ENCODE results near the gene SERINC5. TPM values are rescaled to one million over a fixed set of nuclear protein-coding genes. Genes with fewer than 3 reads are reported as not detected.
A peak's percentile ranks its signal among the peaks of the same experiment; 100 is the strongest.

Gene SERINC5
- polyA plus RNA-seq, 3 donors, result 5.0 to 35.9 (median 7.3) TPM

GRCh38 chr5:80193401-80193800, 62.4 kb downstream of the SERINC5 start:
- Histone ChIP-seq H3K9ac (ENCODE audit: insufficient read depth, low read length, poor library complexity, severe bottlenecking) (no peak overlapping the region), H3K36me3 (replicated peaks in 1 of 2; ENCODE audit: control insufficient read depth in 1 of 2, insufficient read depth in 2 of 2, low read length in 2 of 2) (peaks cover 3 to 14% of the 10 kb centered on the region in 2 donors), H2AFZ (ENCODE audit: insufficient read depth, low read depth, low read length, poor library complexity, severe bottlenecking) (no peak overlapping the region), H4K20me1 (ENCODE audit: insufficient read depth, low read length) (peaks cover 71% of the 10 kb centered on the region), H3K4me2 (replicated peaks; ENCODE audit: extremely low read depth, low read length, poor library complexity, severe bottlenecking) (no peak overlapping the region), H3K79me2 (ENCODE audit: insufficient read depth, low read length) (peaks cover 48% of the 10 kb centered on the region), H3K27me3 (ENCODE audit: control insufficient read depth in 2 of 2, insufficient read depth in 2 of 2, low read length in 2 of 2) (no peaks in the 10 kb centered on the region), H3K4me1 (ENCODE audit: control insufficient read depth in 1 of 2, insufficient read depth in 2 of 2, low read length in 2 of 2) (peaks cover 14 to 15% of the 10 kb centered on the region in 2 donors), H3K27ac (ENCODE audit: low read depth in 1 of 2, low read length in 2 of 2) (no peak overlapping the region), H3K9me3 (replicated peaks in 1 of 2; ENCODE audit: control insufficient read depth in 1 of 2, insufficient read depth in 1 of 2, low read length in 2 of 2) (no peaks in the 10 kb centered on the region), H3K4me3 (replicated peaks in 1 of 3; ENCODE audit: low read depth in 2 of 3, low read length in 3 of 3) (no peak overlapping the region)
- Mint-ChIP-seq H3K27ac (peak overlapping the region in 1 of 7 donors; percentile 58), H3K4me1 (peaks cover 31% of the 10 kb centered on the region), H3K4me3 (no peak overlapping the region), H3K27me3 (ENCODE audit: low read depth in 3 of 3) (peaks cover 0 to 2% (median 0%) of the 10 kb centered on the region in 3 donors), H3K9me3 (no peaks in the 10 kb centered on the region), H3K36me3 (peaks cover 22 to 39% of the 10 kb centered on the region in 2 donors)
- WGBS (ENCODE audit: insufficient coverage), result 95% methylated on average over 3 of the region's 7 CpGs
- TF ChIP-seq CTCF (IDR thresholded peaks at IDR 0.05), result no peak
- intact Hi-C loops (cut with micrococcal nuclease), result loop anchor here in 1 of 2 donors (5.0 kb wide), 2 partner anchors 61 to 96 kb away; no protein-coding TSS in a partner anchor
- DNase-seq, result no peak

GRCh38 chr5:80192507-80193241, 63.2 kb downstream of the SERINC5 start:
- no peak overlapping the region for H3K27ac ChIP-seq (ENCODE audit: low read depth in 1 of 2, low read length in 2 of 2)
- no peaks in the 10 kb centered on the region for H3K27me3 ChIP-seq (ENCODE audit: control insufficient read depth in 2 of 2, insufficient read depth in 2 of 2, low read length in 2 of 2)
- no peak for DNase-seq
- Mint-ChIP-seq H3K27ac (peak overlapping the region in 1 of 7 donors; percentile 27), H3K4me1 (peaks cover 32% of the 10 kb centered on the region), H3K27me3 (ENCODE audit: low read depth in 3 of 3) (peaks cover 0 to 2% (median 0%) of the 10 kb centered on the region in 3 donors), H3K36me3 (peaks cover 19 to 35% of the 10 kb centered on the region in 2 donors), H3K9me3 (no peaks in the 10 kb centered on the region), H3K4me3 (peak overlapping the region in 1 of 2 donors; percentile 28)
- TF ChIP-seq CTCF (IDR thresholded peaks at IDR 0.05), result no peak
- no peaks in the 10 kb centered on the region for H3K9me3 ChIP-seq (replicated peaks in 1 of 2; ENCODE audit: control insufficient read depth in 1 of 2, insufficient read depth in 1 of 2, low read length in 2 of 2)
- H3K36me3 ChIP-seq (replicated peaks in 1 of 2; ENCODE audit: control insufficient read depth in 1 of 2, insufficient read depth in 2 of 2, low read length in 2 of 2), result peaks cover 3 to 11% of the 10 kb centered on the region in 2 donors
- peaks cover 56% of the 10 kb centered on the region for H3K79me2 ChIP-seq (ENCODE audit: insufficient read depth, low read length)
- H3K4me2 ChIP-seq (replicated peaks; ENCODE audit: extremely low read depth, low read length, poor library complexity, severe bottlenecking), result no peak overlapping the region
- H4K20me1 ChIP-seq (ENCODE audit: insufficient read depth, low read length), result peaks cover 65% of the 10 kb centered on the region
- H3K9ac ChIP-seq (ENCODE audit: insufficient read depth, low read length, poor library complexity, severe bottlenecking), result no peak overlapping the region
- H3K4me3 ChIP-seq (replicated peaks in 1 of 3; ENCODE audit: low read depth in 2 of 3, low read length in 3 of 3), result no peak overlapping the region
- intact Hi-C loops (cut with micrococcal nuclease), result loop anchor here in 1 of 2 donors (5.0 kb wide), 2 partner anchors 60 to 95 kb away; no protein-coding TSS in a partner anchor
- no peak overlapping the region for H2AFZ ChIP-seq (ENCODE audit: insufficient read depth, low read depth, low read length, poor library complexity, severe bottlenecking)
- WGBS (ENCODE audit: insufficient coverage), result 69% methylated on average over 3 of the region's 11 CpGs
- H3K4me1 ChIP-seq (ENCODE audit: control insufficient read depth in 1 of 2, insufficient read depth in 2 of 2, low read length in 2 of 2), result peaks cover 15 to 18% of the 10 kb centered on the region in 2 donors
